HG03571 (cell line): ENCODE results near the gene GNAT2.

ENCODE experiments used
- ATAC-seq: cut with Tn5 transposase; IDR thresholded peaks from one replicate; pipeline ENCODE4 v1.9.1; 2021; ENCODE audit not compliant: unreplicated experiment

The GNAT2 gene

DNA sequence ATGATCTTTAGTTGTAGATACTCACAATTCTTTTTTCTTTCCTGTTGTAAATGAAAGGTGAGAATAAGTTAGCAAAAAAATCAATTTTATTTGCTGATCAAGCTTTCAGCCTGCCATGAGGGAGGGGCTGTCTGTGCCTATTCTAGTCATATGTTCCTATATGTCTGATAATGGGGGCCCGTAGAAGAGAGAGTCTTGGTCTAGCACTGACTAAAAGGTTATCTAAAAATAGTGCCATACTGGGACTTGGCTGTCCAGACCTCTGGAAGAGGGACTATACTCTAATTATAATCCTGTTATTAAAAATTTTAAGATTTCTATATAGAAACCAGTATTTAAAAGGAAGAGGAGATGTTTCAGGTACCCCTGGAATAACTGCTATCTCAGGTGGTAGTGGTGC, 52.4 kb downstream of the GNAT2 start:
- ATAC-seq = no peak

DNA sequence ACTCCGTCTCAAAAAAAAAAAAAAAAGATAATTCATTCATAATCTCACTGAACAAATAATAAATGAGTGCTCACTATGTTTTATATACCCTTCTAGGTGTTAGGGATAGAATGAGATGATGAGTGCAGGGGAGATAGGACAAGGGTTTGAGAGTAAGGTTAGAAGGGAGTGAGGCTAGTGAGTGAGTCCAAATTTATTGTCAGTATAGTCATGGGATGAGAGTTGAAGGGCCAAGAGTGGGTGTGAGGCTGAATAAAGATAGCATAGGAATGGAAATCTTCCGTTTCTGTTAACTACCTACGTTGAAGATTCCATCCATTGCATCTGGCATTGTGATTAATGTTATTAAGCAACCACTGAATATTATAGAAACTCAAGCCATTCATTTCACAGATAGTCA, 54.2 kb downstream of the GNAT2 start:
- no peak for ATAC-seq

DNA sequence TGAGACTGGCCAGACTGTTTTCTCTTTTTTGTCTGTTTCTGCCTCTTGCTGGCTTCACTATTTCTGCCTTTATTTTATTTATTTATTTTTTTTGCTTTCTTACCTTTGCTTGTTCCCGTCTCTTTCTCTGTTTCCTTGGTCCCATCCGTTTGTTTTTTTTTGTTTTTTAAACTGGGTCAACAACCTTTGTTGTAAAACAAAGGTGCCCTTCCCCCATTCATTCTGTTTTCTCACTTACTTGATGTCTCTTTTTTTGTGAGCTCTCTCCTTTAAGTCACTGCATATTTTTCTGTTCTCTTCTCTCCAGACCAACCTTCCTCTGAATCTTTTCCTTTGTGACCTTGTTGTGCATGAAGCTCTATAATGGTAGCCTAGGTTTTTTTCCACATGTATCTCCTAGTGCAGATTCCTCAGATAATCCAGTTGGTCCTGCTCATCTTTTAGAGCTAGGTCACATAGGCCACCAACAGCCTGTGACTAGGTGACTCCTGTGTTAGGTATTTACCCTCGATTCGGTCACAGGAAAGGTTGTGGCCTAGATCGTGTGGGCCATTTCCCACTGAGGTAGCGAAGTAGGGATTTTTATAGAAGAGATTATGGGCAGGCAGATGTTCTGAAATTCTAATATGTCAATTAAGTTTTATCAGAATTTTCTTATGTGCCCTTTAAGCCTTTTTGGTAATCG, 55.1 kb downstream of the GNAT2 start:
- no peak for ATAC-seq

DNA sequence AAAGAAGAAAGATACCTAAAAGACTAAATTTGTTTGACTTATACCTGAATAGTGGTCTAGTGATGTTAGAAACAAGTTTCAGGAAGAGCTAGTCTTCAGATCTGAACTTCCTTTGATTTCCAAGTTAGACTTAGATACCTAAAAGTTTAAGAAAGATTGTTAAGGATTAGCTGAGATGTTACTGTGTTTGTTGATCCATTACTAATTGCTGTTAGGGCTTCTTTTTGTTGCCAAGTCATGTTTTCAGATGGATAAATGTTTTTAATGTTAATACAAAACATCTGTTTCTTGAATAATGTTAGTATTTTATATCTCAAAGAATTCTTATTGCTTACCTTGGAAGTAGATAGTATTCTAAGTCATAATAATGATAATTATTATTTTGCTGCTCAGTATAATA, 59.4 kb downstream of the GNAT2 start:
- ATAC-seq = no peak

GRCh38 chr1:109557520-109557919, 61.9 kb downstream of the GNAT2 start:
- ATAC-seq = no peak

- no peak for ATAC-seq
Measured at GRCh38 chr1:109556563-109556962, 62.9 kb downstream of the GNAT2 start.
